Neural progenitor cell (in vitro differentiated cells): ENCODE data around the gene VSIG10L.

Experiments
- CTCF ChIP-seq: fragments of 200-600 bp; sonication (generic); IDR thresholded peaks from 2 replicates; pipeline ENCODE4 v1.5.1; 2017; ENCODE audit warnings: antibody characterized with exemption, mild to moderate bottlenecking
- EZH2 ChIP-seq: fragments of 200-600 bp; sonication (generic); IDR thresholded peaks from 2 replicates; pipeline ENCODE4 v1.6.1; 2017; ENCODE audit warnings: antibody characterized with exemption, mild to moderate bottlenecking, moderate library complexity
- EZH2phosphoT487 ChIP-seq: fragments of 200-600 bp; sonication (generic); IDR thresholded peaks from 2 replicates; pipeline ENCODE4 v1.6.1; 2017; ENCODE audit warnings: antibody characterized with exemption

- no peak for TF ChIP-seq CTCF
- TF ChIP-seq EZH2, result no peak
- no peak for TF ChIP-seq EZH2phosphoT487
Measured at GRCh38 chr19:51339313-51339686, 2.6 kb downstream of the VSIG10L start.
